AG04449 (cell line): ENCODE results near the gene TMED6.

ENCODE experiments used
- CTCF ChIA-PET: fragments of 350-600 bp; formaldehyde crosslinking; extraction: SDS; loops from one replicate; lab custom pipeline; 2021; ENCODE audit warnings: antibody characterized with exemption; lab: Yijun Ruan, JAX
- POLR2A ChIA-PET: fragments of 400-600, 350-600 bp; formaldehyde crosslinking; extraction: SDS; loops from one replicate; lab custom pipeline; 2020; ENCODE audit warnings: antibody characterized with exemption, inconsistent platforms; lab: Yijun Ruan, JAX
- DNase-seq: peaks from one replicate; pipeline ENCODE4 v3.0.0-alpha.2; 2010; ENCODE audit warnings: low read depth, low spot score
- H3K4me3 ChIP-seq: 2 replicates; pipeline ENCODE4 v1.5.1; 2011; ENCODE audit warnings: low read depth, mild to moderate bottlenecking, control low read depth, low read length
- TF ChIP-seq, protein P1 (sequence below): IDR thresholded peaks from one replicate; pipeline ENCODE4 v1.5.1; 2011; ENCODE audit warnings: mild to moderate bottlenecking, moderate library complexity, low read length, control low read depth, inconsistent platforms; ENCODE audit not compliant: insufficient read depth; ENCODE audit errors: missing control alignments

TMED6 gene

DNA sequence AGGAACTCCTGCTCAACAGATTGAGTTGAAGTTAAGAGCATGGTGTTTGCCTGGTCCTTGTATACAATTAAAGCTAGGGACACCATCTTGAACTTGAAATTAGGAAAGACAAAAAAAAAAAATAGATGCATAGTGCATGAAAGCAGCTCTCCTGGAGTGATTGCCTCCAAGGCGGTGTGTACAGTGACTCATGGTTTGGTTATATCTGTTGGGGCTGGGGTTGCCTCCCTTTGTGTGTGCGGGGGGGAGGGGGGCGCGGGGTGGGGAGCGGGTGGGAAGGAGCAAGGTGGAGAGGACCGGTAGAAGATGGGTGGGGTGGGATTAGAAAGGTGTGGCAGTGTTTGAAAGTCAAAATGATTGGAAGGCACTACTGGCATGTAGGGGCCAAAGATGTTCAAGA is 3.4 kb downstream of the TMED6 start:
- DNase-seq: no peak
- TF ChIP-seq, protein P1, sequence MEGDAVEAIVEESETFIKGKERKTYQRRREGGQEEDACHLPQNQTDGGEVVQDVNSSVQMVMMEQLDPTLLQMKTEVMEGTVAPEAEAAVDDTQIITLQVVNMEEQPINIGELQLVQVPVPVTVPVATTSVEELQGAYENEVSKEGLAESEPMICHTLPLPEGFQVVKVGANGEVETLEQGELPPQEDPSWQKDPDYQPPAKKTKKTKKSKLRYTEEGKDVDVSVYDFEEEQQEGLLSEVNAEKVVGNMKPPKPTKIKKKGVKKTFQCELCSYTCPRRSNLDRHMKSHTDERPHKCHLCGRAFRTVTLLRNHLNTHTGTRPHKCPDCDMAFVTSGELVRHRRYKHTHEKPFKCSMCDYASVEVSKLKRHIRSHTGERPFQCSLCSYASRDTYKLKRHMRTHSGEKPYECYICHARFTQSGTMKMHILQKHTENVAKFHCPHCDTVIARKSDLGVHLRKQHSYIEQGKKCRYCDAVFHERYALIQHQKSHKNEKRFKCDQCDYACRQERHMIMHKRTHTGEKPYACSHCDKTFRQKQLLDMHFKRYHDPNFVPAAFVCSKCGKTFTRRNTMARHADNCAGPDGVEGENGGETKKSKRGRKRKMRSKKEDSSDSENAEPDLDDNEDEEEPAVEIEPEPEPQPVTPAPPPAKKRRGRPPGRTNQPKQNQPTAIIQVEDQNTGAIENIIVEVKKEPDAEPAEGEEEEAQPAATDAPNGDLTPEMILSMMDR: no peak
- ChIA-PET CTCF (no interaction called here), POLR2A (no interaction called here)
- H3K4me3 ChIP-seq: no peak overlapping the region

DNA sequence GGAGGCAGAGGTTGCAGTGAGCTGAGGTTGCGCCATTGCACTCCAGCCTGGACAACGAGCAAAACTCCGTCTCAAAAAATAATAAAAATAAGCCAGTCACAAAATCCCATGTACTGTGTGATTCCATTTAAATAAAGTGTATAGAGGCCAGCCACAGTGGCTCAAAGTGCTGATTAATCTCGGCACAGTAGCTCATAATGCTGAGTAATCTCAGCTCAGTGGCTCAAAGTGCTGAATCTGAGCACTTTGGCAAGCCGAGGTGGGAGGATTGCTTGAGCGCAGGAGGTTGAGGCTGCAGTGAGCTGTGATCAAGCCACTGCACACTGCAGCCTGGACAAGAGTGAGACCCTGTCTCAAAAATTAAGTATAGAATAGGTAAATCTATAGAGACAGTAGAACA is 4.9 kb downstream of the TMED6 start:
- TF ChIP-seq, protein P1: no peak
- ChIA-PET POLR2A (no interaction called here), CTCF (interaction anchor here (0.8 to 0.9 kb wide), 2 partner anchors 10 to 12 kb away, joined by 3 read pairs; no protein-coding TSS in a partner anchor)
- DNase-seq: no peak
- H3K4me3 ChIP-seq: no peak overlapping the region

DNA sequence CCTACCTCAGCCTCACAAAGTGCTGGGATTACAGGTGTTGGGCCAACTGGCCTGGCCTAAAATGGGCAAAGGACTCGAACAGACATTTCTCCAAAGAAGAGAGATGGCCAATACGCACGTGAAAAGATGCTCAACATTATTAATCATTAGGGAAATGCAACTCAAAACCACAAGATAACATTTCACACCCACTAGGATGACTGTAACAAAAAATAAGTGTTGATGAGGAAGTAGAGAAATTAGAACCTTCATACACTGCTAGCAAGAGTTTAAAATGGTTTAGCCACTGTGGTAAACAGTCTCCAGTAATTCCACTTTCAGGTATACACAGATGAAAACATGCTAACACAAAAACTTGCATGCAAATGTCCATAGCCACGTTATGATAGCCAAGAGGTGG is 5.7 kb downstream of the TMED6 start:
- POLR2A ChIA-PET: interaction anchor here (0.7 kb wide), 1 partner anchor 13 kb away, joined by 3 read pairs; no protein-coding TSS in a partner anchor

DNA sequence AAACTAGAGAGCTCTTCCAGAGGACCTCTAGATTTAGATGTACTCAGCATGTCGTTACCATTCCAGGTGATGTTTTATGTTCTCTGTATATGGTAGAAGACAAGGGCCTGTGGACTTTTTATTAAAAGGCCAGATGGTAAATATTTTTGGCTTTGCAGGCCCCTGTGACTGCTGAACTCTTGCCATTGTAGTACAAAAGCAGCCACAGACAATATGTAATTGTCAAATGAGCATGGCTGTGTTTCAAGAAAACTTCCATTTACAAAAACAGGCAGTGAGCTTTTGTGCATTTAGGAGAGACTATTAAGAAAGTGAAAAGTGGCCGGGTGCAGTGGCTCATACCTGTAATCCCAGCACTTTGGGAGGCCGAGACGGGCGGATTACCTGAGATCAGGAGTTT is 7.4 kb downstream of the TMED6 start:
- ChIA-PET CTCF (interaction anchor here (1.0 kb wide), 2 partner anchors 18 to 27 kb away, joined by 3 read pairs; no protein-coding TSS in a partner anchor), POLR2A (interaction anchor here (1.1 kb wide), 1 partner anchor 14 kb away, joined by 3 read pairs; the partner anchor contains the start of gene PDF)
- no peak overlapping the region for H3K4me3 ChIP-seq
- no peak for DNase-seq
- TF ChIP-seq, protein P1: no peak

More for the DNA sequence above, 5.7 kb downstream of the TMED6 start:
- TF ChIP-seq, protein P1: no peak
- CTCF ChIA-PET: interaction anchor here (0.9 kb wide), 1 partner anchor 12 kb away, joined by 3 read pairs; no protein-coding TSS in a partner anchor
- H3K4me3 ChIP-seq: no peak overlapping the region
- DNase-seq: no peak

DNA sequence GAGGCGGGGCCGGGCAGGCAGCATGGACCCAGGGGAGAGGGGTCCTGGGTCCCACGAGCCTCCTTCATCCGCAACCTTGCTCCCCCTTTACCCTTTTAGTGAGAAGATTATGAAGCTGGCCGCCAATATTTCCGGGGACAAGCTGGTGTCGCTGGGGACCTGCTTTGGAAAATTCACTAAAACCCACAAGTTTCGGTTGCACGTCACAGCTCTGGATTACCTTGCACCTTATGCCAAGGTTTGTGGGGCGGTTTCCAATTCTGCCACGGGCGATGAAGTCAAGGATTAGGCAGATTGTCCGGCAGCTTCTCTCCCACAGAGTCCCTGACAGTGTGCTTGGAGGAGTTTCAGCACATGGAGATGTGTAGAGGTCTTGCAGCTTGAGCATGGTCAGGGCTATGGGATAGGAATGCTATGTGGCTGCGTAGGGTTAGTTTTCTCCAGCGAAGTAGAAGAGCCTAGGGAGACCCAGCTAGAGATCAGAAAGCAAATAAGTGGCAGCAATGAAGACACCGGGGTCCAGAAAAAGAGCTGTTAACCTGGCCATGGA is 11.4 kb downstream of the TMED6 start:
- ChIA-PET CTCF (interaction anchor here (0.7 to 3.0 kb wide), 7 partner anchors 9 to 414 kb away, joined by 3 to 14 read pairs (median 4); partner anchors contain the start of genes NOB1, PDF and TMED6), POLR2A (interaction anchor here (1.5 kb wide), 1 partner anchor 11 kb away, joined by 3 read pairs; no protein-coding TSS in a partner anchor)
- DNase-seq: no peak
- peak overlapping the region; percentile 97 for H3K4me3 ChIP-seq
- TF ChIP-seq, protein P1: no peak
